Measurements from ENCODE around the gene ISM1.

ISM1 gene

DNA sequence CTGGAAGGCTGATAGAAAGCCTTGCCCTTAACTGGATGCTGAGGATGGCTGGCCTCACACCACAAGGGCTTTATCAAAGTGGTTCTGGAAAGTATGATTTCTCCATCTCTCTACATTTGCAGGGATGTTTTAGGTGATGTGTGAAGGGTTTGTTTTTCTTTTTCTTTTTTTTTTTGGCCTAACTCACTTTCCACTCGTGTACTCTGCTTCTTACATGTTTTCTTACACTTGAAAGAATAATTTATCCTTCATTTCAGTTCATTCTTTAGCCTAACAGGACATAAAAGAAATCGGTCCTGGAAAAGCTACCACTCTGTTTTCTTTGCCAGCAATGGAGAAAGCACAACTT, 41.2 kb downstream of the ISM1 start:
- TF ChIP-seq, protein P1, sequence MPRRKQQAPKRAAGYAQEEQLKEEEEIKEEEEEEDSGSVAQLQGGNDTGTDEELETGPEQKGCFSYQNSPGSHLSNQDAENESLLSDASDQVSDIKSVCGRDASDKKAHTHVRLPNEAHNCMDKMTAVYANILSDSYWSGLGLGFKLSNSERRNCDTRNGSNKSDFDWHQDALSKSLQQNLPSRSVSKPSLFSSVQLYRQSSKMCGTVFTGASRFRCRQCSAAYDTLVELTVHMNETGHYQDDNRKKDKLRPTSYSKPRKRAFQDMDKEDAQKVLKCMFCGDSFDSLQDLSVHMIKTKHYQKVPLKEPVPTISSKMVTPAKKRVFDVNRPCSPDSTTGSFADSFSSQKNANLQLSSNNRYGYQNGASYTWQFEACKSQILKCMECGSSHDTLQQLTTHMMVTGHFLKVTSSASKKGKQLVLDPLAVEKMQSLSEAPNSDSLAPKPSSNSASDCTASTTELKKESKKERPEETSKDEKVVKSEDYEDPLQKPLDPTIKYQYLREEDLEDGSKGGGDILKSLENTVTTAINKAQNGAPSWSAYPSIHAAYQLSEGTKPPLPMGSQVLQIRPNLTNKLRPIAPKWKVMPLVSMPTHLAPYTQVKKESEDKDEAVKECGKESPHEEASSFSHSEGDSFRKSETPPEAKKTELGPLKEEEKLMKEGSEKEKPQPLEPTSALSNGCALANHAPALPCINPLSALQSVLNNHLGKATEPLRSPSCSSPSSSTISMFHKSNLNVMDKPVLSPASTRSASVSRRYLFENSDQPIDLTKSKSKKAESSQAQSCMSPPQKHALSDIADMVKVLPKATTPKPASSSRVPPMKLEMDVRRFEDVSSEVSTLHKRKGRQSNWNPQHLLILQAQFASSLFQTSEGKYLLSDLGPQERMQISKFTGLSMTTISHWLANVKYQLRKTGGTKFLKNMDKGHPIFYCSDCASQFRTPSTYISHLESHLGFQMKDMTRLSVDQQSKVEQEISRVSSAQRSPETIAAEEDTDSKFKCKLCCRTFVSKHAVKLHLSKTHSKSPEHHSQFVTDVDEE (CRISPR knock-in tag; IDR thresholded peaks at IDR 0.05), result no peak
- TF ChIP-seq, protein P2, sequence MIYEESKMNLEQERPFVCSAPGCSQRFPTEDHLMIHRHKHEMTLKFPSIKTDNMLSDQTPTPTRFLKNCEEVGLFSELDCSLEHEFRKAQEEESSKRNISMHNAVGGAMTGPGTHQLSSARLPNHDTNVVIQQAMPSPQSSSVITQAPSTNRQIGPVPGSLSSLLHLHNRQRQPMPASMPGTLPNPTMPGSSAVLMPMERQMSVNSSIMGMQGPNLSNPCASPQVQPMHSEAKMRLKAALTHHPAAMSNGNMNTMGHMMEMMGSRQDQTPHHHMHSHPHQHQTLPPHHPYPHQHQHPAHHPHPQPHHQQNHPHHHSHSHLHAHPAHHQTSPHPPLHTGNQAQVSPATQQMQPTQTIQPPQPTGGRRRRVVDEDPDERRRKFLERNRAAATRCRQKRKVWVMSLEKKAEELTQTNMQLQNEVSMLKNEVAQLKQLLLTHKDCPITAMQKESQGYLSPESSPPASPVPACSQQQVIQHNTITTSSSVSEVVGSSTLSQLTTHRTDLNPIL (CRISPR knock-in tag; IDR thresholded peaks at IDR 0.05; ENCODE audit: low read depth), result no peak
- no peak for TF ChIP-seq TOX (CRISPR knock-in tag; IDR thresholded peaks at IDR 0.05; ENCODE audit: borderline replicate concordance)
- TF ChIP-seq CSDC2 (CRISPR knock-in tag; IDR thresholded peaks at IDR 0.05), result no peak
- no peak for TF ChIP-seq PPARA (CRISPR knock-in tag; IDR thresholded peaks at IDR 0.05; ENCODE audit: borderline replicate concordance)
- no peak for TF ChIP-seq TCF4 (CRISPR knock-in tag; IDR thresholded peaks at IDR 0.05; ENCODE audit: borderline replicate concordance)
- TF ChIP-seq, protein P3, sequence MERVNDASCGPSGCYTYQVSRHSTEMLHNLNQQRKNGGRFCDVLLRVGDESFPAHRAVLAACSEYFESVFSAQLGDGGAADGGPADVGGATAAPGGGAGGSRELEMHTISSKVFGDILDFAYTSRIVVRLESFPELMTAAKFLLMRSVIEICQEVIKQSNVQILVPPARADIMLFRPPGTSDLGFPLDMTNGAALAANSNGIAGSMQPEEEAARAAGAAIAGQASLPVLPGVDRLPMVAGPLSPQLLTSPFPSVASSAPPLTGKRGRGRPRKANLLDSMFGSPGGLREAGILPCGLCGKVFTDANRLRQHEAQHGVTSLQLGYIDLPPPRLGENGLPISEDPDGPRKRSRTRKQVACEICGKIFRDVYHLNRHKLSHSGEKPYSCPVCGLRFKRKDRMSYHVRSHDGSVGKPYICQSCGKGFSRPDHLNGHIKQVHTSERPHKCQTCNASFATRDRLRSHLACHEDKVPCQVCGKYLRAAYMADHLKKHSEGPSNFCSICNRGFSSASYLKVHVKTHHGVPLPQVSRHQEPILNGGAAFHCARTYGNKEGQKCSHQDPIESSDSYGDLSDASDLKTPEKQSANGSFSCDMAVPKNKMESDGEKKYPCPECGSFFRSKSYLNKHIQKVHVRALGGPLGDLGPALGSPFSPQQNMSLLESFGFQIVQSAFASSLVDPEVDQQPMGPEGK (CRISPR knock-in tag; IDR thresholded peaks at IDR 0.05; ENCODE audit: borderline replicate concordance), result no peak
- TF ChIP-seq ISL1 (CRISPR knock-in tag; IDR thresholded peaks at IDR 0.05), result no peak
- TF ChIP-seq BACH2 (CRISPR knock-in tag; IDR thresholded peaks at IDR 0.05; ENCODE audit: borderline replicate concordance), result no peak
- no peak for TF ChIP-seq GLIS3 (CRISPR knock-in tag; IDR thresholded peaks at IDR 0.05)
- TF ChIP-seq RARB (CRISPR knock-in tag; IDR thresholded peaks at IDR 0.05), result no peak
- no peak for TF ChIP-seq SNAI2 (CRISPR knock-in tag; IDR thresholded peaks at IDR 0.05)
- TF ChIP-seq ESRRG (CRISPR knock-in tag; IDR thresholded peaks at IDR 0.05), result no peak
- ATAC-seq, result no peak

DNA sequence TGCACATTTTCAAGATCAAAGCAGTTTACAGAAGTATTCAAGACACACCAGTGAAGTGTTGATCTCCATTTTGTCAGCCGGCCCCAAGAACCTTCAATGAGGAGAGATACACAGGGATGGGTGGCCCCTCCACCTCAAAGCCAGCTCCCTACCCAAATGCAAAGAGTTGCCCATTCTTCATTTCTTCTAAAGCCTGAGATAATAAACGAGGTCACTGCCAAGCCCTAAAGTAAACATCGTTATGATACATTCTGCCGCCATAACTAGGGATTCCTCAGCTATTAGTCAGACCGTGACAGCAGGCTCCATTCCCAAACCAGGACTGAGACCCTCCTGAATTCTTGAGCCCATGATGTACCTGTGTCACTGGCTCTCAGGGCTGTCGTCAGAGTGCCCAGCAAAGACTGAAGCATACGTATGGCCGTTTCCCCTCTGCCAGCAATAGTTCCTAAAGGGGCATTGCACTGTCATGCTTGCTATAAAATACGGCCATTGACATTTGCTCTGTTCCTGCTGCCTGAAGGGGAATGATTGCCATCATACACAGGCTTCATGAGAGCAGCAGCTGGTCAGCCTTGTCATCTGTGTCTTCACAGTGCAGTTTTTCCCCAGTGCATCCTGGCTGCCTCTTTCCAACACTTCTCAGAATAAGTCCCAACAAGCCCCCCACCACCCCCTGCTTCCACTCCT, 41.7 kb downstream of the ISM1 start:
- TF ChIP-seq, protein P4, sequence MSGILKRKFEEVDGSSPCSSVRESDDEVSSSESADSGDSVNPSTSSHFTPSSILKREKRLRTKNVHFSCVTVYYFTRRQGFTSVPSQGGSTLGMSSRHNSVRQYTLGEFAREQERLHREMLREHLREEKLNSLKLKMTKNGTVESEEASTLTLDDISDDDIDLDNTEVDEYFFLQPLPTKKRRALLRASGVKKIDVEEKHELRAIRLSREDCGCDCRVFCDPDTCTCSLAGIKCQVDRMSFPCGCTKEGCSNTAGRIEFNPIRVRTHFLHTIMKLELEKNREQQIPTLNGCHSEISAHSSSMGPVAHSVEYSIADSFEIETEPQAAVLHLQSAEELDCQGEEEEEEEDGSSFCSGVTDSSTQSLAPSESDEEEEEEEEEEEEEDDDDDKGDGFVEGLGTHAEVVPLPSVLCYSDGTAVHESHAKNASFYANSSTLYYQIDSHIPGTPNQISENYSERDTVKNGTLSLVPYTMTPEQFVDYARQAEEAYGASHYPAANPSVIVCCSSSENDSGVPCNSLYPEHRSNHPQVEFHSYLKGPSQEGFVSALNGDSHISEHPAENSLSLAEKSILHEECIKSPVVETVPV (CRISPR knock-in tag; IDR thresholded peaks at IDR 0.05), result no peak
- TF ChIP-seq, protein P5, sequence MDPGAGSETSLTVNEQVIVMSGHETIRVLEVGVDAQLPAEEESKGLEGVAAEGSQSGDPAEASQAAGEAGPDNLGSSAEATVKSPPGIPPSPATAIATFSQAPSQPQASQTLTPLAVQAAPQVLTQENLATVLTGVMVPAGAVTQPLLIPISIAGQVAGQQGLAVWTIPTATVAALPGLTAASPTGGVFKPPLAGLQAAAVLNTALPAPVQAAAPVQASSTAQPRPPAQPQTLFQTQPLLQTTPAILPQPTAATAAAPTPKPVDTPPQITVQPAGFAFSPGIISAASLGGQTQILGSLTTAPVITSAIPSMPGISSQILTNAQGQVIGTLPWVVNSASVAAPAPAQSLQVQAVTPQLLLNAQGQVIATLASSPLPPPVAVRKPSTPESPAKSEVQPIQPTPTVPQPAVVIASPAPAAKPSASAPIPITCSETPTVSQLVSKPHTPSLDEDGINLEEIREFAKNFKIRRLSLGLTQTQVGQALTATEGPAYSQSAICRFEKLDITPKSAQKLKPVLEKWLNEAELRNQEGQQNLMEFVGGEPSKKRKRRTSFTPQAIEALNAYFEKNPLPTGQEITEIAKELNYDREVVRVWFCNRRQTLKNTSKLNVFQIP (CRISPR knock-in tag; IDR thresholded peaks at IDR 0.05; ENCODE audit: borderline replicate concordance, low read depth), result no peak
- TF ChIP-seq, protein P3 (CRISPR knock-in tag; IDR thresholded peaks at IDR 0.05; ENCODE audit: borderline replicate concordance), result no peak
- TF ChIP-seq RARB (CRISPR knock-in tag; IDR thresholded peaks at IDR 0.05) (no peak), PPARA (CRISPR knock-in tag; IDR thresholded peaks at IDR 0.05; ENCODE audit: borderline replicate concordance) (no peak), ZC3H10 (CRISPR knock-in tag; IDR thresholded peaks at IDR 0.05) (no peak), ZNF565 (CRISPR knock-in tag; conservative IDR thresholded peaks at IDR 0.05; ENCODE audit: low read depth) (no peak), CSDC2 (CRISPR knock-in tag; IDR thresholded peaks at IDR 0.05) (no peak), TOX (CRISPR knock-in tag; IDR thresholded peaks at IDR 0.05; ENCODE audit: borderline replicate concordance) (no peak), BACH2 (CRISPR knock-in tag; IDR thresholded peaks at IDR 0.05; ENCODE audit: borderline replicate concordance) (no peak), ZNF70 (CRISPR knock-in tag; IDR thresholded peaks at IDR 0.05) (no peak)
- TF ChIP-seq, protein P1 (CRISPR knock-in tag; IDR thresholded peaks at IDR 0.05), result no peak
- TF ChIP-seq, protein P2 (CRISPR knock-in tag; IDR thresholded peaks at IDR 0.05; ENCODE audit: low read depth), result no peak
- no peak for ATAC-seq
